Endothelial cell of umbilical vein (primary cell): ENCODE data around the gene EPHA4. TPM values are rescaled to one million over a fixed set of nuclear protein-coding genes. Genes with fewer than 3 reads are reported as not detected.

Experiments used
- BruUV-seq: library from RNA; stranded (reverse); fragments of 400-500 nt; replicated peaks from 2 replicates; lab custom pipeline; 2021; lab: Mats Ljungman, UMichigan
- CTCF ChIA-PET: fragments of 300-600, 350-600 bp; sonication (Branson Sonifier 250); formaldehyde crosslinking; loops from one replicate; lab custom pipeline; 2021; ENCODE audit warnings: antibody characterized with exemption, inconsistent platforms; lab: Charles Lee
- POLR2A ChIA-PET: fragments of 300-600, 350-600 bp; sonication (Branson Sonifier 250); formaldehyde crosslinking; loops from one replicate; lab custom pipeline; 2021; ENCODE audit warnings: antibody characterized with exemption, inconsistent platforms; lab: Charles Lee
- DNase-seq: peaks from one replicate; pipeline ENCODE4 v3.0.0-alpha.2; 2011; ENCODE audit warnings: low read depth, low spot score
- FAIRE-seq: peaks from 2 replicates; lab custom pipeline; 2011; peaks lifted over from hg19 to GRCh38; lab: Jason Lieb, UNC
- H2AFZ ChIP-seq: 2 replicates; pipeline ENCODE4 v1.6.0; 2012; ENCODE audit warnings: low read depth, low read length, control low read depth, inconsistent platforms
- H3K27ac ChIP-seq: 2 replicates; pipeline ENCODE4 v1.5.1; 2011; ENCODE audit warnings: low read depth, mild to moderate bottlenecking, control low read depth, low read length, moderate library complexity; ENCODE audit not compliant: insufficient read depth
- H3K27me3 ChIP-seq, 2 experiments: 2 replicates each; pipeline versions ENCODE4 v1.6.0 to v1.6.1; 2011; ENCODE audit warnings: low read length in 2 of 2, mixed read lengths in 1 of 2; ENCODE audit not compliant: control insufficient read depth in 2 of 2, insufficient read depth in 2 of 2
- H3K36me3 ChIP-seq, 2 experiments: 2 replicates in 1 of 2; 3 replicates in 1 of 2; pipeline ENCODE4 v1.5.1; 2011; ENCODE audit warnings: low read length in 2 of 2, mild to moderate bottlenecking in 1 of 2, moderate library complexity in 1 of 2; ENCODE audit not compliant: control insufficient read depth in 2 of 2, insufficient read depth in 2 of 2; ENCODE audit errors: extremely low read depth in 1 of 2
- H3K4me1 ChIP-seq: 3 replicates; pipeline ENCODE4 v1.5.1; 2011; ENCODE audit warnings: mild to moderate bottlenecking, low read length; ENCODE audit not compliant: control insufficient read depth, insufficient read depth; ENCODE audit errors: extremely low read depth
- H3K4me2 ChIP-seq: 2 replicates; pipeline ENCODE4 v1.6.1; 2011; ENCODE audit warnings: low read length, control low read depth, mixed read lengths; ENCODE audit not compliant: insufficient read depth
- H3K4me3 ChIP-seq, 3 experiments: fragments of 200-600 bp in 1 of 3; sonication (generic), shearing (Covaris generic) in 1 of 3; replicated peaks in 1 of 3; 2 replicates each; pipeline ENCODE4 v1.5.1; 2011 to 2016; ENCODE audit warnings: control low read depth in 3 of 3, low read length in 3 of 3, mild to moderate bottlenecking in 2 of 3, inconsistent platforms in 1 of 3, low read depth in 1 of 3, moderate library complexity in 1 of 3; ENCODE audit not compliant: insufficient read depth in 1 of 3
- H3K79me2 ChIP-seq: 2 replicates; pipeline ENCODE4 v1.6.0; 2012; ENCODE audit warnings: low read length, inconsistent platforms; ENCODE audit not compliant: control insufficient read depth, insufficient read depth
- H3K9ac ChIP-seq: replicated peaks from 2 replicates; pipeline ENCODE3; 2011; ENCODE audit warnings: low read length, control low read depth; ENCODE audit not compliant: insufficient read depth; ENCODE audit errors: extremely low read depth
- H3K9me1 ChIP-seq: replicated peaks from 3 replicates; pipeline ENCODE4 v1.6.0; 2011; ENCODE audit warnings: mild to moderate bottlenecking, low read length; ENCODE audit not compliant: control insufficient read depth, insufficient read depth; ENCODE audit errors: extremely low read depth
- H3K9me3 ChIP-seq: replicated peaks from 2 replicates; pipeline ENCODE4 v1.5.1; 2012; ENCODE audit warnings: low read length, inconsistent platforms; ENCODE audit not compliant: control insufficient read depth, insufficient read depth
- H4K20me1 ChIP-seq: replicated peaks from 2 replicates; pipeline ENCODE3; 2011; ENCODE audit warnings: mild to moderate bottlenecking, low read length; ENCODE audit not compliant: control insufficient read depth, insufficient read depth; ENCODE audit errors: extremely low read depth
- CTCF ChIP-seq, 2 donors: IDR thresholded peaks; 1 replicate in 1 of 2; 2 replicates in 1 of 2; pipeline ENCODE4 v1.5.1; 2011; ENCODE audit warnings: low read length in 2 of 2, mild to moderate bottlenecking in 2 of 2, moderate library complexity in 2 of 2, control low read depth in 1 of 2, inconsistent platforms in 1 of 2, low read depth in 1 of 2; ENCODE audit not compliant: insufficient read depth in 1 of 2; ENCODE audit errors: extremely low read depth in 1 of 2
- EZH2 ChIP-seq: IDR thresholded peaks from 2 replicates; pipeline ENCODE4 v1.6.1; 2012; ENCODE audit warnings: borderline replicate concordance, low read depth, mild to moderate bottlenecking, moderate library complexity, low read length, inconsistent platforms; ENCODE audit not compliant: severe bottlenecking
- FOS ChIP-seq: IDR thresholded peaks from 2 replicates; pipeline ENCODE4 v1.6.1; 2011; ENCODE audit warnings: mild to moderate bottlenecking, low read length, moderate library complexity, borderline replicate concordance; ENCODE audit not compliant: insufficient read depth
- GATA2 ChIP-seq: IDR thresholded peaks from 2 replicates; pipeline ENCODE4 v1.7.0; 2011; ENCODE audit warnings: low read depth, mild to moderate bottlenecking, moderate library complexity, mixed read lengths, low read length; ENCODE audit not compliant: insufficient read length, insufficient read depth
- JUN ChIP-seq: IDR thresholded peaks from 2 replicates; pipeline ENCODE4 v1.6.1; 2011; ENCODE audit warnings: borderline replicate concordance, low read depth; ENCODE audit not compliant: insufficient read length, insufficient read depth
- MAX ChIP-seq: IDR thresholded peaks from 2 replicates; pipeline ENCODE4 v1.6.1; 2011; ENCODE audit not compliant: insufficient read depth, insufficient read length
- MYC ChIP-seq: IDR thresholded peaks from one replicate; pipeline ENCODE4 v1.6.1; 2011; ENCODE audit warnings: mild to moderate bottlenecking, low read depth, low read length
- POLR2A ChIP-seq: IDR thresholded peaks from 2 replicates; pipeline ENCODE4 v1.6.1; 2012; ENCODE audit warnings: low read depth, mild to moderate bottlenecking, control low read depth, low read length
- POLR2AphosphoS5 ChIP-seq: IDR thresholded peaks from 2 replicates; pipeline ENCODE4 v1.6.1; 2012; ENCODE audit warnings: low read depth, mild to moderate bottlenecking, control low read depth, low read length, moderate library complexity; ENCODE audit not compliant: insufficient read depth
- dilution Hi-C: fragments of 300-500 bp; cut with MboI; formaldehyde crosslinking; loops from one replicate; pipeline ENCODE4 v1.15.0; 2019; ENCODE audit warnings: low sequenced_read_pairs; ENCODE audit not compliant: extremely low pct_ligation_motif_present
- intact Hi-C: fragments of 100-400 bp; cut with micrococcal nuclease; formaldehyde crosslinking; loops from one replicate; pipeline ENCODE4 v1.10.0; 2022
- polyA plus RNA-seq, 4 experiments: library from polyadenylated mRNA; depleted of rRNA in 3 of 4; stranded (reverse) in 3 of 4; unstranded in 1 of 4; fragments of >200 nt; gene quantifications; 2 replicates each; pipeline versions ENCODE4 v1.2.1 to v1.2.3, GENCODE V29; 2011 to 2012; ENCODE audit warnings: missing spikeins in 1 of 4
- total RNA-seq: library from RNA; stranded (reverse); gene quantifications from 2 replicates; pipeline ENCODE4 v1.2.3, GENCODE V29; 2021

Gene EPHA4
- total and polyA plus RNA-seq, 2 donors (not counting 3 experiments of a cell fraction or from before 2014, with no cell fraction given), result 11.9 to 19.8 TPM

GRCh38 chr2:221476195-221476594 lies 95.9 kb downstream of the EPHA4 start:
- DNase-seq (no peak), FAIRE-seq (no peak)
- Histone ChIP-seq H3K4me1 (peaks cover 13% of the 10 kb centered on the region), H3K9me1 (no peaks in the 10 kb centered on the region), H2AFZ (no peak overlapping the region), H3K79me2 (no peaks in the 10 kb centered on the region), H3K9ac (no peak overlapping the region), H3K27me3 (no peaks in the 10 kb centered on the region), H3K4me2 (no peak overlapping the region), H3K27ac (no peak overlapping the region), H3K36me3 (no peaks in the 10 kb centered on the region), H3K4me3 (no peak overlapping the region), H3K9me3 (no peaks in the 10 kb centered on the region), H4K20me1 (no peaks in the 10 kb centered on the region)
- no TSS peak for BruUV-seq
- intact Hi-C loops (no loop called here), dilution Hi-C loops (no loop called here)
- CTCF ChIA-PET, result no interaction called here
- POLR2A ChIA-PET, result no interaction called here
- no peak for TF ChIP-seq MYC
- TF ChIP-seq JUN, result no peak
- TF ChIP-seq FOS, result no peak
- TF ChIP-seq CTCF (IDR thresholded peaks at IDR 0.05; ENCODE audit: extremely low read depth in 1 of 2, insufficient read depth in 1 of 2, low read depth in 1 of 2, low read length in 2 of 2), result no peak
- TF ChIP-seq POLR2A, result no peak
- no peak for TF ChIP-seq MAX
- TF ChIP-seq EZH2, result no peak
- no peak for TF ChIP-seq GATA2
- TF ChIP-seq POLR2AphosphoS5, result no peak
